ENCODE data around the gene BCAS4.

The BCAS4 gene

DNA sequence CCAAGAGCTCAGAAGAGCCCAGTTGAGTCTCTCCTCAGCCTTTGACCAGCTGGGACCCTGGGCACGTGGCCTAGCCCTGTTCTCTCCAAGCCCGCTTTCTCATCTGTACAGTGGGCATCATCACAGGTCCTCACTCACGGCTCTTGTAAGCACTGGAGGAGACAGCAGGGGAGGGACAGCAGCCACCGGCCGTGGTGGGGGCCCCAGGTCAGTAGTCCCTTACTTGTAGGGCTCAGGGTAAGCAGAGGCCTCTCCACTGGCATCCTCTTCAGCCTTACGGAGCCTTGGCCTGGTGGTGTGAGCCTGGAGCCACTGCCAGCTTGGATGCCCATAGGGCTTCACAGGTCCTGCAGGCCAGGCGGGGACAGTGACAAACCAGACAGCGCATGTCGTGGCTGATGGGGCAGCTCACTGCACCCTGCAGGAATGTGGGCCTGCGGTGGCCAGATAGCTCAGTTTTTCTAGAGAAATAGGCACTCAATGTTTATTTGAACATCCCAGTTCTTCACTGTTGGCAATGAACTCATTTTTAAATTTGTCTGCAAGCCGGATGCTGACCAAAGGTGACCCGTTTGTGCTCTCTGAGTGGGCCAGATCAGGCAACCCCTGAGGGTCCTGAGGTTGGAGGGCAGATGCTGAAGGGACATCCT, 71.3 kb downstream of the BCAS4 start:
- H3K27ac ChIP-seq, result no peak overlapping the region
- TF ChIP-seq, protein P1, sequence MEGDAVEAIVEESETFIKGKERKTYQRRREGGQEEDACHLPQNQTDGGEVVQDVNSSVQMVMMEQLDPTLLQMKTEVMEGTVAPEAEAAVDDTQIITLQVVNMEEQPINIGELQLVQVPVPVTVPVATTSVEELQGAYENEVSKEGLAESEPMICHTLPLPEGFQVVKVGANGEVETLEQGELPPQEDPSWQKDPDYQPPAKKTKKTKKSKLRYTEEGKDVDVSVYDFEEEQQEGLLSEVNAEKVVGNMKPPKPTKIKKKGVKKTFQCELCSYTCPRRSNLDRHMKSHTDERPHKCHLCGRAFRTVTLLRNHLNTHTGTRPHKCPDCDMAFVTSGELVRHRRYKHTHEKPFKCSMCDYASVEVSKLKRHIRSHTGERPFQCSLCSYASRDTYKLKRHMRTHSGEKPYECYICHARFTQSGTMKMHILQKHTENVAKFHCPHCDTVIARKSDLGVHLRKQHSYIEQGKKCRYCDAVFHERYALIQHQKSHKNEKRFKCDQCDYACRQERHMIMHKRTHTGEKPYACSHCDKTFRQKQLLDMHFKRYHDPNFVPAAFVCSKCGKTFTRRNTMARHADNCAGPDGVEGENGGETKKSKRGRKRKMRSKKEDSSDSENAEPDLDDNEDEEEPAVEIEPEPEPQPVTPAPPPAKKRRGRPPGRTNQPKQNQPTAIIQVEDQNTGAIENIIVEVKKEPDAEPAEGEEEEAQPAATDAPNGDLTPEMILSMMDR (IDR thresholded peaks at IDR 0.05; ENCODE audit: low read depth, low read length), result no peak
- no peaks in the 10 kb centered on the region for H3K36me3 ChIP-seq
- H3K27me3 ChIP-seq (ENCODE audit: insufficient read depth, low read depth, severe bottlenecking), result no peaks in the 10 kb centered on the region
- H3K4me3 ChIP-seq (ENCODE audit: low read depth, low read length), result no peak overlapping the region
- DNase-seq, result no peak
- H3K9me3 ChIP-seq (ENCODE audit: severe bottlenecking), result no peaks in the 10 kb centered on the region

DNA sequence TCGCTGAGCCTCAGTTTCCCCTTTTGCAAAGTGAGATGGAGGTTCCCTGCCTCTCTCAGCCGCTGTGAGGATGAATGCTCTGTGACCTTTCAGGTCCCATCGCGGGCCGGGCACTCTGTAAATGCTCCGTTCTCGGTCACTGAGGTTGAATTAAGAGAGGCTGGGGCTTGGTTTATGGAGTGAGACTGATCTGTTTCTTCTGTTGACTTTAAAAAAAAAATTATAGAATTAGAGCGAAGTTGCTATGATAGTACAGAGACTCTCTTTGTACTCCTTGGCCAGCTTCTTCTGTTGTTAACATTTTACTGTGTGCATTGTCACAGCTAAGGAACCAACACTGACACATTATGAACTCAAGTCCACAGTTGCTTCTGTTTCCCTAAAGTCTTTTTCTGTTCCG, 72.0 kb downstream of the BCAS4 start:
- no peak overlapping the region for H3K27ac ChIP-seq
- no peaks in the 10 kb centered on the region for H3K9me3 ChIP-seq (ENCODE audit: severe bottlenecking)
- H3K36me3 ChIP-seq, result no peaks in the 10 kb centered on the region
- TF ChIP-seq, protein P1 (IDR thresholded peaks at IDR 0.05; ENCODE audit: low read depth, low read length), result no peak
- DNase-seq, result no peak
- H3K27me3 ChIP-seq (ENCODE audit: insufficient read depth, low read depth, severe bottlenecking), result no peaks in the 10 kb centered on the region
- H3K4me3 ChIP-seq (ENCODE audit: low read depth, low read length), result no peak overlapping the region

DNA sequence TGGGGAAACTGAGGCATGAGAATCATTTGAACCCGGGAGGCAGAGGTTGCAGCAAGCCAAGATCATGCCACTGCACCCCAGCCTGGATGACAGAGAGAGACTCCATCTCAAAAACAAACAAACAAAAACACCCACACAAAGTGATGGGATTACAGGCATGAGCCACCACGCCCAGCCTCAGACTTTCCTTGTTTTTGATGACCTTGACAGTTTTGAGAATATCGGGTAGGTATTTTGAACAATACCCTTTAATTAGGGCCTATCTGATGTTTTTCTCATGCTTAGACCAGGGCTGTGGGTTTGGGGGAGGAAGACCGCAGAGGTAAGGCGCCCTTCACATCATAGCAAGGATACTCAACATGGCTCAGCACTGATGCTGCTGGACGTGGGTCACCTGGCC, 72.9 kb downstream of the BCAS4 start:
- no peak overlapping the region for H3K4me3 ChIP-seq (ENCODE audit: low read depth, low read length)
- no peaks in the 10 kb centered on the region for H3K27me3 ChIP-seq (ENCODE audit: insufficient read depth, low read depth, severe bottlenecking)
- H3K27ac ChIP-seq, result no peak overlapping the region
- no peak for DNase-seq
- TF ChIP-seq, protein P1 (IDR thresholded peaks at IDR 0.05; ENCODE audit: low read depth, low read length), result no peak
- H3K36me3 ChIP-seq, result no peaks in the 10 kb centered on the region
- no peaks in the 10 kb centered on the region for H3K9me3 ChIP-seq (ENCODE audit: severe bottlenecking)

DNA sequence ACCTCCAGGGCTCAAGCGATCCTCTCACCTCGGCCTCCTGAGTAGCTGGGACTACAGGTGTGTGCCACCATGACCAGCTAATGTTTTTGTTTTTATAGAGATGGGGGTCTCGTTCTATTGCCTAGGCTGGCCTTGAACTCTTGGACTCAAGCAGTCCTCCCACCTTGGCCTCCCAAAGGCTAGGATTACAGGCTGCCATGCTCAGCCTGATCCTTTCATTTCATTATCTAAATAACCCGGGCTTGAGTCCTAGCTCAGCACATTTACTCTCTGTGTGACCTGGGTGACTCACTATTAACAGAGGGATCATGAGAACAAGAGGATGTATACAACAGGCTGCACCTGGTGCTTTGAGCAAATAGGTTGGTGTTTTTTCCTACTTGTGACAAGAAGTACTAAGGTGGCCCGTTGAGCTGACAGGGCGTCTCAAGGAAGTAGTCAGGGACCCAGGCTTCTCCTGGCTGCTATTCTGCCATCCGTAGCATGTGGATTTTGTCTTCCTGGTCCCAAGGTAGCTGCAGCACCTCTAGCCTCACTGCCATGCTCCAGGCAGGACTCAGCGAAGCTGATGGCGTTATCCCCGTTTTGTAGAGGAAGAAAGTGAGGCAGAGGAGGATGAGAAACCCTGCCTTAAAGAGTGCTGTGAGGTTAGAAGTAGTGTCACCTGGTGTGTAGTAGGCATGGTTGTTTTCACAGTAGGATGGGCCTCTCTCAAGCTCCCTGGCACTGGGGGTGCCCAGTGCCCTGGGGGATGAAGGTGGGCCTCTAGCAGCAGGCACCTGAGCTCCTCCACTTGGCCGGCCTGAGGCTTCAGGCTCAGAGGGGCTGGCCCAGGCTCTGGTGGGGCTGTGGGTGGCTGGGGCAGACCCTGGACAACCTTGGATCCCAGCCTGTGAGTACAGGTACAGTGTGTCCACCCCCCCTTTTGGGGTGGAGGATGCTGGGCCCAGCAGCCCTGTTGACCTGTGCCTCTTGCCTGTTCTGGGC, 73.9 kb downstream of the BCAS4 start:
- no peak overlapping the region for H3K4me3 ChIP-seq (ENCODE audit: low read depth, low read length)
- DNase-seq, result no peak
- H3K36me3 ChIP-seq, result no peaks in the 10 kb centered on the region
- TF ChIP-seq, protein P1 (IDR thresholded peaks at IDR 0.05; ENCODE audit: low read depth, low read length), result no peak
- H3K27me3 ChIP-seq (ENCODE audit: insufficient read depth, low read depth, severe bottlenecking), result no peaks in the 10 kb centered on the region
- no peaks in the 10 kb centered on the region for H3K9me3 ChIP-seq (ENCODE audit: severe bottlenecking)
- H3K27ac ChIP-seq, result no peak overlapping the region

DNA sequence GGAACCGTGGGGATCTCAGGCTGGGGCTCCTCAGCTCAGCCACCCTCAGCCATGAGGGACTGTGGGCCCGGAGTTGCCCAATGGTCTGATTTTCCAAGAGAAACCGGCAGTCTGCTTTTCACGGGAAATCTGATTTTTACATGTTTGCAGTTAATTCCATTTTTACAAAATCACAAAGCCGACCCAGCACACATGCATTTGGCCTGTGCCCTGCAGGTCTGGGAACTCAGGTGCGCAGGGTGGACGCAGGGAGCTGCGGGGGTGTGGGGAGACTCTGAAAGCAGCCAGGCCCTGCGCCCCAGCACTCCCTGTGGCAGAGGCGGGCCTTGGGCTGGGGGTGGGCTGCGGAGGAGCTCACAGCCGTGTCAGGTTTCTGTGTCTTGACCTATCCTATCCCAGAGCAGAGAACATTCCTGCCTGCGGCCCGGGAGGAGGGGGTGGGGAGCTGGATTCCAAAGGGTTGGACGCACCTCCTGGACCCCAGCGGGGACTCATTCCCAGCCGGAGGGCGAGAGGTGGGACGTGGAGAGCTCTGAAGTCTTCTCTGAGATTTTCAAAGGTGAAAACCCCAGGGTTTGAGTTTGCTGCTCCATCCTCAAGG, 75.8 kb downstream of the BCAS4 start:
- Histone ChIP-seq H3K27ac (no peak overlapping the region), H3K4me3 (ENCODE audit: low read depth, low read length) (no peak overlapping the region), H3K9me3 (ENCODE audit: severe bottlenecking) (no peaks in the 10 kb centered on the region), H3K27me3 (ENCODE audit: insufficient read depth, low read depth, severe bottlenecking) (no peaks in the 10 kb centered on the region), H3K36me3 (no peaks in the 10 kb centered on the region)
- TF ChIP-seq, protein P1 (IDR thresholded peaks at IDR 0.05; ENCODE audit: low read depth, low read length), result no peak
- no peak for DNase-seq

Measured in WERI-Rb-1 (cell line).